Uterus (tissue), 4 donors: ENCODE results near the gene EEF2K. TPM values are rescaled to one million over a fixed set of nuclear protein-coding genes. Genes with fewer than 3 reads are reported as not detected.

Experiments
- DNase-seq, 2 donors: peaks; one replicate each; pipeline ENCODE4 v3.0.0-alpha.2; 2019 to 2020
- H3K27ac ChIP-seq, 2 donors: fragments of 200-600 bp; sonication (generic); 1 replicate in 1 of 2; 2 replicates in 1 of 2; pipeline ENCODE4 v1.5.1; 2016 to 2018
- H3K27me3 ChIP-seq, 2 donors: fragments of 200-600 bp; sonication (generic); one replicate each; pipeline ENCODE4 v1.5.1; 2018 to 2019; ENCODE audit warnings: control low read depth in 1 of 2
- H3K36me3 ChIP-seq, 2 donors: fragments of 200-600 bp; sonication (generic); one replicate each; pipeline ENCODE4 v1.5.1; 2019; ENCODE audit warnings: control low read depth in 1 of 2
- H3K4me1 ChIP-seq, 2 donors: fragments of 200-600 bp; sonication (generic); one replicate each; pipeline ENCODE4 v1.5.1; 2018 to 2019; ENCODE audit warnings: control low read depth in 1 of 2
- H3K4me3 ChIP-seq, 2 donors: fragments of 200-600 bp; sonication (generic); 1 replicate in 1 of 2; 2 replicates in 1 of 2; pipeline ENCODE4 v1.5.1; 2018 to 2019; ENCODE audit warnings: mild to moderate bottlenecking in 1 of 2
- H3K9me3 ChIP-seq, 2 donors: fragments of 200-600 bp; sonication (generic); one replicate each; pipeline ENCODE4 v1.5.1; 2019; ENCODE audit warnings: control low read depth in 1 of 2
- CTCF ChIP-seq, 4 experiments: fragments of 200-600 bp in 2 of 4; fragments of 450-650 bp in 2 of 4; sonication (generic) in 2 of 4; IDR thresholded peaks; one replicate each; pipeline ENCODE4 v1.5.1; 2016 to 2019; ENCODE audit warnings: antibody characterized with exemption in 4 of 4, mild to moderate bottlenecking in 2 of 4, moderate library complexity in 1 of 4
- POLR2A ChIP-seq, 2 donors: fragments of 450-650 bp; IDR thresholded peaks; one replicate each; pipeline ENCODE4 v1.6.1; 2016; ENCODE audit warnings: antibody characterized with exemption in 2 of 2, mild to moderate bottlenecking in 1 of 2, moderate library complexity in 1 of 2
- intact Hi-C: fragments of 100-400 bp; cut with DNase I; formaldehyde crosslinking; loops from one replicate; pipeline ENCODE4 v1.15.1; 2023; ENCODE audit warnings: low total_unique reads
- total RNA-seq, 4 donors: library from RNA; depleted of rRNA in 3 of 4; stranded (reverse); fragments of >200 nt in 3 of 4; gene quantifications; one replicate each; pipeline versions ENCODE4 v1.1.0 to v1.2.4, GENCODE V29; 2014 to 2023
- donor health status: DM: yes; HTN: yes; CAD: no.

EEF2K gene
- total RNA-seq, 4 donors from 2014 or later = 17.4 to 82.0 (median 35.5) TPM

GRCh38 chr16:22323959-22324786 lies 118.1 kb downstream of the EEF2K start:
- H3K4me1 ChIP-seq = peaks cover 0 to 10% of the 10 kb centered on the region in 2 donors
- H3K27me3 ChIP-seq = no peaks in the 10 kb centered on the region
- H3K36me3 ChIP-seq = no peaks in the 10 kb centered on the region
- no peak overlapping the region for H3K27ac ChIP-seq
- TF ChIP-seq CTCF (IDR thresholded peaks at IDR 0.05) (no peak), POLR2A (IDR thresholded peaks at IDR 0.05) (no peak)
- intact Hi-C loops = no loop called here
- H3K9me3 ChIP-seq = no peaks in the 10 kb centered on the region
- no peak overlapping the region for H3K4me3 ChIP-seq
- no peak for DNase-seq

- Histone ChIP-seq H3K27ac (no peak overlapping the region), H3K4me3 (no peak overlapping the region), H3K36me3 (no peaks in the 10 kb centered on the region), H3K9me3 (no peaks in the 10 kb centered on the region), H3K27me3 (no peaks in the 10 kb centered on the region), H3K4me1 (peaks cover 0 to 10% of the 10 kb centered on the region in 2 donors)
- DNase-seq = no peak
- intact Hi-C loops = no loop called here
- TF ChIP-seq POLR2A (IDR thresholded peaks at IDR 0.05) = no peak
- TF ChIP-seq CTCF (IDR thresholded peaks at IDR 0.05) = no peak
These were observed 118.9 kb downstream of the EEF2K start for GRCh38 chr16:22324787-22325597.

GRCh38 chr16:22325598-22326368 lies 119.7 kb downstream of the EEF2K start:
- no peak overlapping the region for H3K27ac ChIP-seq
- H3K36me3 ChIP-seq = no peaks in the 10 kb centered on the region
- H3K27me3 ChIP-seq = no peaks in the 10 kb centered on the region
- H3K4me1 ChIP-seq = peaks cover 0 to 8% of the 10 kb centered on the region in 2 donors
- intact Hi-C loops = no loop called here
- TF ChIP-seq CTCF (IDR thresholded peaks at IDR 0.05) (no peak), POLR2A (IDR thresholded peaks at IDR 0.05) (no peak)
- DNase-seq = no peak
- H3K9me3 ChIP-seq = no peaks in the 10 kb centered on the region
- no peak overlapping the region for H3K4me3 ChIP-seq

GRCh38 chr16:22326369-22326652 lies 120.2 kb downstream of the EEF2K start:
- Histone ChIP-seq H3K36me3 (no peaks in the 10 kb centered on the region), H3K4me3 (no peak overlapping the region), H3K9me3 (no peaks in the 10 kb centered on the region), H3K27ac (no peak overlapping the region), H3K4me1 (peaks cover 0 to 3% of the 10 kb centered on the region in 2 donors), H3K27me3 (no peaks in the 10 kb centered on the region)
- intact Hi-C loops = no loop called here
- DNase-seq = no peak
- TF ChIP-seq CTCF (IDR thresholded peaks at IDR 0.05) (no peak), POLR2A (IDR thresholded peaks at IDR 0.05) (no peak)
